Vagina (tissue), 2 donors: ENCODE data around the gene ST8SIA2.

Source experiments
- CTCF ChIP-seq, 3 experiments: fragments of 450-650 bp in 2 of 3; fragments of 200-600 bp in 1 of 3; sonication (generic) in 1 of 3; IDR thresholded peaks; one replicate each; pipeline ENCODE4 v1.5.1; 2017 to 2019; ENCODE audit warnings: antibody characterized with exemption in 3 of 3, mild to moderate bottlenecking in 2 of 3, moderate library complexity in 2 of 3
- POLR2AphosphoS5 ChIP-seq, 2 donors: sonication (generic); formaldehyde crosslinking; IDR thresholded peaks; one replicate each; pipeline ENCODE4 v1.9.0; 2017; ENCODE audit warnings: antibody characterized with exemption in 2 of 2, mild to moderate bottlenecking in 2 of 2, low read depth in 1 of 2; ENCODE audit not compliant: insufficient read depth in 1 of 2

GRCh38 chr15:92429378-92430068 lies 35.8 kb downstream of the ST8SIA2 start:
- TF ChIP-seq POLR2AphosphoS5 (IDR thresholded peaks at IDR 0.05; ENCODE audit: insufficient read depth in 1 of 2, low read depth in 1 of 2) (no peak), CTCF (IDR thresholded peaks at IDR 0.05) (no peak)
